ENCODE results near the gene SLC33A1. TPM values are rescaled to one million over a fixed set of nuclear protein-coding genes. Genes with fewer than 3 reads are reported as not detected.

The SLC33A1 gene
- total RNA-seq, 2 donors from 2014 or later: 24.6 to 24.8 TPM

GRCh38 chr3:155782390-155782953 is 71.8 kb downstream of the SLC33A1 start:
- H3K36me3 Mint-ChIP-seq (ENCODE audit: low read depth): peaks cover 13% of the 10 kb centered on the region
- WGBS, 2 experiments (ENCODE audit: insufficient coverage in 1 of 2, insufficient read length in 1 of 2): 100% methylated on average over 1 of the region's 1 CpG
- no peak overlapping the region for H3K27ac Mint-ChIP-seq

GRCh38 chr3:155780291-155780690 is 73.9 kb downstream of the SLC33A1 start:
- DNase-seq: no peak
- H3K27ac Mint-ChIP-seq: no peak overlapping the region
- H3K4me1 ChIP-seq (ENCODE audit: control insufficient read depth, insufficient read depth, low read length): no peaks in the 10 kb centered on the region
- H3K4me3 ChIP-seq (ENCODE audit: low read length): no peak overlapping the region
- H3K27ac ChIP-seq (ENCODE audit: low read depth, low read length): no peak overlapping the region
- H3K36me3 Mint-ChIP-seq (ENCODE audit: low read depth): peaks cover 13% of the 10 kb centered on the region
- no peaks in the 10 kb centered on the region for H3K36me3 ChIP-seq (ENCODE audit: control insufficient read depth, insufficient read depth, low read length)
- no peaks in the 10 kb centered on the region for H3K4me1 Mint-ChIP-seq
- H3K9me3 Mint-ChIP-seq: peaks cover 12% of the 10 kb centered on the region
- no peak for TF ChIP-seq CTCF (conservative IDR thresholded peaks at IDR 0.05)
- H3K9ac ChIP-seq (ENCODE audit: extremely low read depth, low read length, poor library complexity, severe bottlenecking): no peak overlapping the region
- H3K27me3 Mint-ChIP-seq (ENCODE audit: insufficient read depth): no peaks in the 10 kb centered on the region
- H3K27me3 ChIP-seq (ENCODE audit: control insufficient read depth, insufficient read depth, low read length, poor library complexity, severe bottlenecking): no peaks in the 10 kb centered on the region
- H3K4me3 Mint-ChIP-seq: no peak overlapping the region
- peaks cover 10% of the 10 kb centered on the region for H3K9me3 ChIP-seq (ENCODE audit: control insufficient read depth, low read length)

More at GRCh38 chr3:155782390-155782953, 71.8 kb downstream of the SLC33A1 start:
- H3K27me3 Mint-ChIP-seq (ENCODE audit: insufficient read depth): no peaks in the 10 kb centered on the region
- no peaks in the 10 kb centered on the region for H3K4me1 Mint-ChIP-seq
- H3K27me3 ChIP-seq (ENCODE audit: control insufficient read depth, insufficient read depth, low read length, poor library complexity, severe bottlenecking): no peaks in the 10 kb centered on the region
- no peak overlapping the region for H3K4me3 ChIP-seq (ENCODE audit: low read length)
- no peak overlapping the region for H3K4me3 Mint-ChIP-seq
- peaks cover 12% of the 10 kb centered on the region for H3K9me3 Mint-ChIP-seq
- H3K27ac ChIP-seq (ENCODE audit: low read depth, low read length): no peak overlapping the region
- H3K4me1 ChIP-seq (ENCODE audit: control insufficient read depth, insufficient read depth, low read length): no peaks in the 10 kb centered on the region
- peaks cover 10% of the 10 kb centered on the region for H3K9me3 ChIP-seq (ENCODE audit: control insufficient read depth, low read length)
- no peaks in the 10 kb centered on the region for H3K36me3 ChIP-seq (ENCODE audit: control insufficient read depth, insufficient read depth, low read length)
- no peak for DNase-seq
- TF ChIP-seq CTCF (conservative IDR thresholded peaks at IDR 0.05): no peak
- H3K9ac ChIP-seq (ENCODE audit: extremely low read depth, low read length, poor library complexity, severe bottlenecking): no peak overlapping the region

GRCh38 chr3:155778462-155778861 is 75.8 kb downstream of the SLC33A1 start:
- H3K4me1 Mint-ChIP-seq: peaks cover 4% of the 10 kb centered on the region

More at GRCh38 chr3:155778462-155778861, 75.8 kb downstream of the SLC33A1 start:
- Histone ChIP-seq H3K36me3 (ENCODE audit: control insufficient read depth, insufficient read depth, low read length) (no peaks in the 10 kb centered on the region), H3K27ac (ENCODE audit: low read depth, low read length) (no peak overlapping the region), H3K9me3 (ENCODE audit: control insufficient read depth, low read length) (peaks cover 10% of the 10 kb centered on the region), H3K9ac (ENCODE audit: extremely low read depth, low read length, poor library complexity, severe bottlenecking) (no peak overlapping the region), H3K4me3 (ENCODE audit: low read length) (no peak overlapping the region), H3K4me1 (ENCODE audit: control insufficient read depth, insufficient read depth, low read length) (no peaks in the 10 kb centered on the region), H3K27me3 (ENCODE audit: control insufficient read depth, insufficient read depth, low read length, poor library complexity, severe bottlenecking) (peaks cover under 1% of the 10 kb centered on the region)
- H3K4me3 Mint-ChIP-seq: no peak overlapping the region
- no peak overlapping the region for H3K27ac Mint-ChIP-seq
- no peak for TF ChIP-seq CTCF (conservative IDR thresholded peaks at IDR 0.05)
- H3K9me3 Mint-ChIP-seq: peaks cover 12% of the 10 kb centered on the region
- no peak for DNase-seq
- H3K27me3 Mint-ChIP-seq (ENCODE audit: insufficient read depth): no peaks in the 10 kb centered on the region
- peaks cover 13% of the 10 kb centered on the region for H3K36me3 Mint-ChIP-seq (ENCODE audit: low read depth)
